Erythroblast (primary cell): ENCODE measurements around the gene CGB7.
A peak's percentile ranks its signal among the peaks of the same experiment; 100 is the strongest.
"Not testable (repeated sequence)": the region's sequence is repeated elsewhere in the genome, so short reads cannot be mapped to it uniquely, and the experiment has no call there.

Experiments
- DNase-seq, 2 experiments: peaks; one replicate each; lab custom pipeline; 2025; lab: John Stamatoyannopoulos, UW
- GATA1 ChIP-seq: IDR thresholded peaks from 2 replicates; pipeline ENCODE4 v1.6.1; 2011; ENCODE audit warnings: low read depth, mild to moderate bottlenecking, control low read depth, low read length, moderate library complexity
- POLR2A ChIP-seq: IDR thresholded peaks from 2 replicates; pipeline ENCODE4 v1.6.1; 2011; ENCODE audit warnings: mild to moderate bottlenecking, low read length

Gene CGB7

GRCh38 chr19:49042177-49042576, 15.4 kb downstream of the CGB7 start:
- no peak for TF ChIP-seq POLR2A
- DNase-seq, result no peak

- not testable (repeated sequence) for DNase-seq
Measured at GRCh38 chr19:49039736-49040135, 17.8 kb downstream of the CGB7 start.

DNA sequence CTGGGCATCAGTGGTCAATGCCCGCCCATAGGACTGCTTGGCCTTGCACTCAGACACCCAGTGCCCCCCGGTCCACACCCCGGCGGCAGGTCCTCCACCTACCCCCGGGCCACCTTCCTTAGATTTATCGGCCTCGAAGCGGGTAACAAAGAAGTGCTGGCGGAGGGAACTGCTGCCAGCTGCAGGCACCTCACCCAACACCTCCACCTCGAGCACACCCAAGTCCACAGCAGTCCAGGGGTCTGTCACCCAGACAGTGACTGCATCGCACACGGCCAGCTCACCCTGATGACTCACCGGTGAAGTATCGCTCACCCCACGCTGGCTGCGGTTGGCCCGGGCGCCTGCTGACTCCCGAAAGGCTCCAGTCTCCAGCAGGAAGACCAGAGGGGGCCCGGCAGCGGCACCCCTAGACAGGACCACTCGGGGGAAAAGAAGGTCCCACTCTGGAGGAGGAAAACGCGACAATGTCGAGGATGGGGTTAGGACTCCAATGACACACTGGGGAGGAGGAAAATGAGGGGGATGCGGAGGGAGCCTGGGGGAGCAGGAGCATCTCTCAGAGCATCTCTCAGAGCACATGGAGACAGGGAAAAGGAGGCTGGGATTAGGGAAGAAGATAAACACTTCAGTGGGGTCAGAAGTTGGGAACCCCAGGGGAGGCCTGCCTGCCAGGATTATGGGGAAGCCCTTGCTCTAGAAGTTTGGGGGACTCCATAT, 18.8 kb downstream of the CGB7 start:
- DNase-seq, result not testable (repeated sequence)

DNA sequence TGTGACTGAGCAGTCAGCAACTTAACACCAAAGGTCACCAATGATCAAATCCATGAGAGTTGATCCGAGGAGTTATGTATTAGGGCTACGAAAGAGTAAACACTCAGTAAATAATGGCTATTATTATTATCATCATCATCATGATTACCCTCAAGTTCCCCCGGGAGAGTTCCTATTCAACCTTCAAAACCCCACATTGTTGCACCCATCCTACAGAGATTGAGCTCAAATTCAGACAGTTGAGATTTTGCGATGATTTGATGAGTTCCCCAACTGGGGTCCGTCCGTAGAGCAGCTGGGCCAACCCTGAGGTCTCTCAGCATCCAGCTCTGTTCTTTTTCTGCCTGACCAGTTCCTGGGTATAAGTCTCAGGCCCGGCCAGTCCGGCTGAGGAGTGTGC, 19.4 kb downstream of the CGB7 start:
- DNase-seq, result not testable (repeated sequence)

- peak; percentile 75 to 76 for DNase-seq
Measured at GRCh38 chr19:49036815-49037214, 20.7 kb downstream of the CGB7 start, which contains the start of gene CGB1. Gene CGB1, minus strand, starts transcription at chr19:49036895. Its CDS starts 184 bp downstream, at chr19:49036711.

- peak; percentile 80 to 82 for DNase-seq
Measured at GRCh38 chr19:49031642-49032301, 25.8 kb downstream of the CGB7 start, which contains the start of gene CGB2. Gene CGB2, plus strand, starts transcription at chr19:49031890. Its CDS starts 206 bp downstream, at chr19:49032096.

GRCh38 chr19:49030323-49030722, 27.2 kb downstream of the CGB7 start:
- DNase-seq, result not testable (repeated sequence)

DNA sequence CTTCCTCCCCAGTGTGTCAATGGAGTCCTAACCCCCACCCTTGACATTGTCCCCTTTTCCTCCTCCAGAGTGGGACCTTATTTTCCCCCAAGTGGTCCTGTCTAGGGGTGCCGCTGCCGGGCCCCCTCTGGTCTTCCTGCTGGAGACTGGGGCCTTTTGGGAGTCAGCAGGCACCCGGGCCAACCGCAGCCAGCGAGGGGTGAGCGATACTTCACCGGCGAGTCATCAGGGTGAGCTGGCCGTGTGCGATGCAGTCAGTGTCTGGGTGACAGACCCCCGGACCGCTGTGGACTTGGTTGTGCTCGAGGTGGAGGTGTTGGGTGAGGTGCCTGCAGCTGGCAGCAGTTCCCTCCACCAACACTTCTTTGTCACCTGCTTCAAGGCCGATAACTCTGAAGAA, 27.8 kb downstream of the CGB7 start:
- DNase-seq, result not testable (repeated sequence)

- not testable (repeated sequence) for DNase-seq
Measured at GRCh38 chr19:49028686-49029085, 28.9 kb downstream of the CGB7 start.

- DNase-seq, result not testable (repeated sequence)
Measured at GRCh38 chr19:49025599-49025998, 31.9 kb downstream of the CGB7 start.

DNA sequence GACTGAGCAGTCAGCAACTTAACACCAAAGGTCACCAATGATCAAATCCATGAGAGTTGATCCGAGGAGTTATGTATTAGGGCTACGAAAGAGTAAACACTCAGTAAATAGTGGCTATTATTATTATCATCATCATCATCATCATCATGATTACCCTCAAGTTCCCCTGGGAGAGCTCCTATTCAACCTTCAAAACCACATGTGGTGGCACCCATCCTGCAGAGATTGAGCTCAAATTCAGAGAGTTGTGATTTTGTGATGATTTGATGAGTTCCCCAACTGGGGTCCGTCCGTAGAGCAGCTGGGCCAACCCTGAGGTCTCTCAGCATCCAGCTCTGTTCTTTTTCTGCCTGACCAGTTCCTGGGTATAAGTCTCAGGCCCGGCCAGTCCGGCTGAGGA, 32.5 kb downstream of the CGB7 start:
- not testable (repeated sequence) for DNase-seq

GRCh38 chr19:49024233-49024632, 33.3 kb downstream of the CGB7 start, which contains the start of gene CGB3:
Gene CGB3, minus strand, starts transcription at chr19:49024333. Its CDS starts 362 bp downstream, at chr19:49023971.
- DNase-seq, result not testable (repeated sequence)

DNA sequence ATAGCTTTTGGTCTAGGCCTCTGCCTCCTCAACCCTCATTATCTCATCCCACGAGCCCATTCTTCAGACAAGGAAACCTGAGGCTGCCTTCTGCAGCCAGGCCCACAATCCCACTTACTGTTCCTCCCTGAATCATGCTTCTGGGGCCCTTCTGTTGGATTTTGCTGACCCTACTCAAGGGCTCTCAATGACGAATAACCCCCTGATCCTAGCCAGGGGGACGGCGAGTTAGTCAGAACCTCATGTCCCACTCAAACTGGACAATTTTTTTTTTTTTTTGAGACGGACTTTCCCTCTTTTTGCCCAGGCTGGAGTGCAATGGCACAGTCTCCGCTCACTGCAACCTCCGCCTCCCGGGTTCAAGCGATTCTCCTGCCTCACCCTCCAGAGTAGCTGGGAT, 35.4 kb downstream of the CGB7 start:
- TF ChIP-seq POLR2A (no peak), GATA1 (no peak)

GRCh38 chr19:49020931-49021895, 36.3 kb downstream of the CGB7 start:
- DNase-seq, result no peak
- TF ChIP-seq POLR2A, result no peak
- TF ChIP-seq GATA1, result no peak

More for the DNA sequence above, 35.4 kb downstream of the CGB7 start:
- no peak for DNase-seq

DNA sequence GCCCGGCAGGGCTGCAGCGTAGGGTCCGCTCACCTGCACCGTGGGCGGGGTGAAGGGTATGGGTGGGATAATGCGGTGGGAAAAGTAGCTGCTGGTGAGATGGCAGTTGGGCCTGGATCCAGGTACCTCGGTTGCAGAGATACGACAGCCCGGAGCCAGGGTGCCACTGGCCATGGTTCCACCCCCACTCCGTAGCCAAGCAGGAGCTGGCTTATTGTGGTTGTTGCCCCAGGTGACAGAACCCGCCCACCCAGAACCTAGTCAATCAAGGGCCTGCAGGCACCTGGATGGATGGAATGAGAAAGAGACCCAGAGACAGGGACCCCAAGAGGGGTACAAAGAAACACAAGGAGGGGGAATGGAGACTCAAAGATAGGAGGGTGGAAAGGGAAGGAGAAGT, 37.2 kb downstream of the CGB7 start:
- TF ChIP-seq POLR2A (no peak), GATA1 (no peak)
- DNase-seq, result no peak
